Measurements from ENCODE around the gene KRTAP5-4. TPM values are rescaled to one million over a fixed set of nuclear protein-coding genes. Genes with fewer than 3 reads are reported as not detected.
A peak's percentile ranks its signal among the peaks of the same experiment; 100 is the strongest.

Gene KRTAP5-4
- total RNA-seq, 2 donors from 2014 or later = not detected

- no peak for TF ChIP-seq POLR2AphosphoS5 (IDR thresholded peaks at IDR 0.05)
- TF ChIP-seq, protein P1, sequence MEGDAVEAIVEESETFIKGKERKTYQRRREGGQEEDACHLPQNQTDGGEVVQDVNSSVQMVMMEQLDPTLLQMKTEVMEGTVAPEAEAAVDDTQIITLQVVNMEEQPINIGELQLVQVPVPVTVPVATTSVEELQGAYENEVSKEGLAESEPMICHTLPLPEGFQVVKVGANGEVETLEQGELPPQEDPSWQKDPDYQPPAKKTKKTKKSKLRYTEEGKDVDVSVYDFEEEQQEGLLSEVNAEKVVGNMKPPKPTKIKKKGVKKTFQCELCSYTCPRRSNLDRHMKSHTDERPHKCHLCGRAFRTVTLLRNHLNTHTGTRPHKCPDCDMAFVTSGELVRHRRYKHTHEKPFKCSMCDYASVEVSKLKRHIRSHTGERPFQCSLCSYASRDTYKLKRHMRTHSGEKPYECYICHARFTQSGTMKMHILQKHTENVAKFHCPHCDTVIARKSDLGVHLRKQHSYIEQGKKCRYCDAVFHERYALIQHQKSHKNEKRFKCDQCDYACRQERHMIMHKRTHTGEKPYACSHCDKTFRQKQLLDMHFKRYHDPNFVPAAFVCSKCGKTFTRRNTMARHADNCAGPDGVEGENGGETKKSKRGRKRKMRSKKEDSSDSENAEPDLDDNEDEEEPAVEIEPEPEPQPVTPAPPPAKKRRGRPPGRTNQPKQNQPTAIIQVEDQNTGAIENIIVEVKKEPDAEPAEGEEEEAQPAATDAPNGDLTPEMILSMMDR (IDR thresholded peaks at IDR 0.05) = peak; percentile 37 to 53 (median 42)
- WGBS = 65% methylated on average over 32 of the region's 32 CpGs
- H3K27me3 ChIP-seq (replicated peaks; ENCODE audit: insufficient read depth) = no peaks in the 10 kb centered on the region
- DNase-seq (ENCODE audit: low spot score) = no peak
- intact Hi-C loops (cut with DNase I) = no loop called here
- H3K36me3 ChIP-seq = no peaks in the 10 kb centered on the region
- H3K27ac ChIP-seq = no peak overlapping the region
- H3K4me3 ChIP-seq = no peak overlapping the region
- H3K4me1 ChIP-seq (replicated peaks) = no peaks in the 10 kb centered on the region
- no peaks in the 10 kb centered on the region for H3K9me3 ChIP-seq
These were observed 18.4 kb upstream of the KRTAP5-4 start for GRCh38 chr11:1640076-1640946.

DNA sequence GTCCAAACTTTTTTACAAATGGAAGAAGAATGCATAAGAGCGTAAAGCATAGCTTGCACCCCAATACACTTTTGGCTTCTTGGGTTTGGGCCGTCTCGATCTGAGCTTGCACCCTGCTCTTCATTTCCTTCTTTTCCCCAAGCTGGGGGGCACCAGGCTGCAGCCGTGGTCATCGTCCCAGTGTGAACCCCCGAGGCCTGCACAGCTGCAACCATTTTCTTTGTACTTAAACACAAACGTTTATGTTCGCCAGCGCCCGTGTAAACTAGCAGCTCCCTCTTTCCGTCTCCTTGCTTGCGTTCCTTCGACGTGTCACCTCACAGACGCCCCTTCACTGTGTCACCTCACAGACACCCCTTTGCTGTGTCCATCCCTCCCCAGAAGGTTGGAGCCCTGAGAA is 17.7 kb upstream of the KRTAP5-4 start:
- no peak for DNase-seq (ENCODE audit: low spot score)
- Histone ChIP-seq H3K4me3 (no peak overlapping the region), H3K36me3 (no peaks in the 10 kb centered on the region), H3K9me3 (no peaks in the 10 kb centered on the region), H3K27me3 (replicated peaks; ENCODE audit: insufficient read depth) (no peaks in the 10 kb centered on the region), H3K4me1 (replicated peaks) (no peaks in the 10 kb centered on the region), H3K27ac (no peak overlapping the region)
- WGBS = 63% methylated on average over 15 of the region's 15 CpGs
- TF ChIP-seq POLR2AphosphoS5 (IDR thresholded peaks at IDR 0.05) (no peak), POLR2A (IDR thresholded peaks at IDR 0.05) (no peak)
- intact Hi-C loops (cut with DNase I) = no loop called here

- Histone ChIP-seq H3K4me3 (no peak overlapping the region), H3K9me3 (no peaks in the 10 kb centered on the region), H3K36me3 (no peaks in the 10 kb centered on the region), H3K27ac (no peak overlapping the region), H3K27me3 (replicated peaks; ENCODE audit: insufficient read depth) (no peaks in the 10 kb centered on the region), H3K4me1 (replicated peaks) (no peaks in the 10 kb centered on the region)
- no peak for DNase-seq (ENCODE audit: low spot score)
- 29% methylated on average over 18 of the region's 18 CpGs for WGBS
- intact Hi-C loops (cut with DNase I) = no loop called here
- TF ChIP-seq, protein P1 (IDR thresholded peaks at IDR 0.05) = no peak
- no peak for TF ChIP-seq POLR2AphosphoS5 (IDR thresholded peaks at IDR 0.05)
- TF ChIP-seq POLR2A (IDR thresholded peaks at IDR 0.05) = no peak
These were observed 17.2 kb upstream of the KRTAP5-4 start for GRCh38 chr11:1639102-1639620.

DNA sequence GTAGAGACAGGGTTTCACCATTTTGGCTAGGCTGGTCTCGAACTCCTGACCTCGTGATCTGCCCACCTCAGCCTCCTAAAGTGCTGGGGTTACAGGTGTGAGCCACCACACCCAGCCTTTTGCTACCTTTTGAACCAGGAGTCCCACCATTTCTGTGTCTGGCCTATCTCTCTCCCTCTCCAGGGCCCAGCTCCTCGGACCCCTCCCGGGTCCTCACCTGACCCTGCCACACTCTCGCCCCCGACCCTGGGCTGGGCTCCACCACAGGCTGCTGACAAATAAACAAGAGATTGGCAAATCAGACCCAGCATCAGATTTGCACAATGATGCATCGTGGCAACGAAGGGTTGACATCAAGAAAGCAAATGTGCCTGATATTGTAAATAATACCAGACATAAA is 16.4 kb upstream of the KRTAP5-4 start:
- WGBS = 90% methylated on average over 8 of the region's 8 CpGs
- H3K27me3 ChIP-seq (replicated peaks; ENCODE audit: insufficient read depth) = peaks cover 3% of the 10 kb centered on the region
- no peak overlapping the region for H3K4me3 ChIP-seq
- H3K27ac ChIP-seq = no peak overlapping the region
- TF ChIP-seq, protein P1 (IDR thresholded peaks at IDR 0.05) = no peak
- TF ChIP-seq POLR2AphosphoS5 (IDR thresholded peaks at IDR 0.05) (no peak), POLR2A (IDR thresholded peaks at IDR 0.05) (no peak)
- no peaks in the 10 kb centered on the region for H3K9me3 ChIP-seq
- intact Hi-C loops (cut with DNase I) = no loop called here
- H3K4me1 ChIP-seq (replicated peaks) = no peaks in the 10 kb centered on the region
- DNase-seq (ENCODE audit: low spot score) = no peak
- no peaks in the 10 kb centered on the region for H3K36me3 ChIP-seq

- 97% methylated on average over 2 of the region's 2 CpGs for WGBS
- Histone ChIP-seq H3K27ac (no peak overlapping the region), H3K4me3 (no peak overlapping the region), H3K27me3 (replicated peaks; ENCODE audit: insufficient read depth) (peaks cover 3% of the 10 kb centered on the region), H3K4me1 (replicated peaks) (no peaks in the 10 kb centered on the region), H3K36me3 (no peaks in the 10 kb centered on the region), H3K9me3 (no peaks in the 10 kb centered on the region)
- intact Hi-C loops (cut with DNase I) = no loop called here
- DNase-seq (ENCODE audit: low spot score) = no peak
- TF ChIP-seq POLR2A (IDR thresholded peaks at IDR 0.05) (no peak), POLR2AphosphoS5 (IDR thresholded peaks at IDR 0.05) (no peak)
- TF ChIP-seq, protein P1 (IDR thresholded peaks at IDR 0.05) = no peak
These were observed 15.7 kb upstream of the KRTAP5-4 start for GRCh38 chr11:1637628-1638027.

Data from prostate gland (tissue), 2 donors.